H1 (cell line): ENCODE data around the gene INHBA. TPM values are rescaled to one million over a fixed set of nuclear protein-coding genes. Genes with fewer than 3 reads are reported as not detected.

Source experiments
- CTCF ChIA-PET: fragments of 300-600 bp; sonication (Branson Sonifier 250); formaldehyde crosslinking; loops from one replicate; lab custom pipeline; 2021; ENCODE audit not compliant: partially characterized antibody; lab: Charles Lee
- POLR2A ChIA-PET: fragments of 300-600 bp; sonication (Branson Sonifier 250); formaldehyde crosslinking; loops from one replicate; lab custom pipeline; 2021; ENCODE audit warnings: inconsistent platforms; ENCODE audit not compliant: partially characterized antibody; lab: Charles Lee
- DNase-seq, 2 experiments: peaks; one replicate each; pipeline versions ENCODE4 v3.0.0 to v3.0.0-alpha.2; 2010 to 2022; ENCODE audit warnings: low spot score in 2 of 2, low read depth in 1 of 2, mixed read lengths in 1 of 2
- FAIRE-seq: peaks from 2 replicates; lab custom pipeline; 2011; peaks lifted over from hg19 to GRCh38; lab: Jason Lieb, UNC
- H2AFZ ChIP-seq: 2 replicates; pipeline ENCODE4 v1.8.1; 2012; ENCODE audit warnings: low read length, inconsistent platforms
- H2AK5ac ChIP-seq: 2 replicates; pipeline ENCODE4 v1.6.1; 2013; ENCODE audit warnings: low read depth, low read length
- H2BK120ac ChIP-seq: replicated peaks from 2 replicates; pipeline ENCODE3; 2013; ENCODE audit warnings: low read depth, low read length, inconsistent platforms
- H2BK12ac ChIP-seq: 2 replicates; pipeline ENCODE4 v1.6.1; 2013; ENCODE audit warnings: low read depth, low read length
- H2BK15ac ChIP-seq: 2 replicates; pipeline ENCODE4 v1.6.1; 2013; ENCODE audit warnings: low read length
- H2BK20ac ChIP-seq: 2 replicates; pipeline ENCODE4 v1.6.1; 2013; ENCODE audit warnings: low read length
- H2BK5ac ChIP-seq: 2 replicates; pipeline ENCODE4 v1.6.1; 2013; ENCODE audit warnings: low read depth, low read length
- H3K14ac ChIP-seq: 2 replicates; pipeline ENCODE4 v1.6.1; 2013; ENCODE audit warnings: inconsistent platforms; ENCODE audit not compliant: insufficient read length
- H3K18ac ChIP-seq: 2 replicates; pipeline ENCODE4 v1.6.1; 2013; ENCODE audit warnings: low read length; ENCODE audit errors: extremely low read depth
- H3K23ac ChIP-seq: 2 replicates; pipeline ENCODE4 v1.6.1; 2013; ENCODE audit warnings: inconsistent platforms; ENCODE audit not compliant: insufficient read length
- H3K23me2 ChIP-seq: 2 replicates; pipeline ENCODE4 v1.6.1; 2013; ENCODE audit warnings: low read depth, low read length
- H3K27ac ChIP-seq: 2 replicates; pipeline ENCODE4 v1.6.1; 2011; ENCODE audit warnings: low read depth, low read length, inconsistent platforms
- H3K27me3 ChIP-seq, 4 experiments: replicated peaks in 1 of 4; 1 replicate in 1 of 4; 2 replicates in 3 of 4; pipeline versions ENCODE4 v1.6.1 to v1.8.1; 2011 to 2013; ENCODE audit warnings: low read length in 3 of 4, mild to moderate bottlenecking in 3 of 4, inconsistent platforms in 2 of 4, mixed read lengths in 2 of 4, moderate library complexity in 1 of 4; ENCODE audit not compliant: control insufficient read depth in 3 of 4, insufficient read depth in 3 of 4; ENCODE audit errors: extremely low read depth in 1 of 4
- H3K36me3 ChIP-seq, 4 experiments: 2 replicates each; pipeline versions ENCODE4 v1.6.1 to v1.8.1; 2011 to 2013; ENCODE audit warnings: mild to moderate bottlenecking in 4 of 4, low read length in 3 of 4, moderate library complexity in 2 of 4, control low read depth in 1 of 4, inconsistent platforms in 1 of 4; ENCODE audit not compliant: insufficient read depth in 4 of 4, control insufficient read depth in 2 of 4
- H3K4ac ChIP-seq: replicated peaks from 2 replicates; pipeline ENCODE3; 2013; ENCODE audit warnings: low read length, low read depth, mixed read lengths, inconsistent platforms; ENCODE audit not compliant: insufficient read length
- H3K4me1 ChIP-seq, 4 experiments: replicated peaks in 1 of 4; 1 replicate in 1 of 4; 2 replicates in 3 of 4; pipeline versions ENCODE4 v1.6.1 to v1.8.1; 2011 to 2013; ENCODE audit warnings: low read length in 3 of 4, inconsistent platforms in 2 of 4, mixed read lengths in 1 of 4; ENCODE audit not compliant: insufficient read depth in 4 of 4, control insufficient read depth in 3 of 4
- H3K4me2 ChIP-seq, 2 experiments: 2 replicates each; pipeline versions ENCODE4 v1.6.1 to v1.8.1; 2011 to 2013; ENCODE audit warnings: low read depth in 2 of 2, low read length in 2 of 2, control low read depth in 1 of 2, inconsistent platforms in 1 of 2, mild to moderate bottlenecking in 1 of 2; ENCODE audit not compliant: insufficient read depth in 1 of 2
- H3K4me3 ChIP-seq, 4 experiments: fragments of 200-600, 300-600 bp in 1 of 4; sonication (generic), shearing (Covaris generic), sonication (Bioruptor Twin) in 1 of 4; 2 replicates each; pipeline versions ENCODE4 v1.5.1 to v1.8.1; 2011 to 2016; ENCODE audit warnings: low read length in 4 of 4, low read depth in 3 of 4, control low read depth in 2 of 4, inconsistent platforms in 2 of 4, mild to moderate bottlenecking in 2 of 4, mixed read lengths in 1 of 4, moderate library complexity in 1 of 4; ENCODE audit not compliant: insufficient read depth in 2 of 4; ENCODE audit errors: extremely low read depth in 1 of 4
- H3K56ac ChIP-seq: replicated peaks from 2 replicates; pipeline ENCODE3; 2013; ENCODE audit warnings: low read depth, mild to moderate bottlenecking, mixed read lengths, low read length, inconsistent platforms; ENCODE audit not compliant: insufficient read length
- H3K79me1 ChIP-seq: 2 replicates; pipeline ENCODE4 v1.6.1; 2013; ENCODE audit warnings: low read depth, low read length, control low read depth
- H3K79me2 ChIP-seq, 2 experiments: 2 replicates each; pipeline versions ENCODE4 v1.6.1 to v1.8.1; 2012 to 2013; ENCODE audit warnings: low read length in 2 of 2, mild to moderate bottlenecking in 2 of 2, inconsistent platforms in 1 of 2; ENCODE audit not compliant: insufficient read depth in 2 of 2, control insufficient read depth in 1 of 2
- H3K9ac ChIP-seq, 4 experiments: replicated peaks in 1 of 4; 1 replicate in 1 of 4; 2 replicates in 3 of 4; pipeline versions ENCODE4 v1.6.1 to v1.8.1; 2011 to 2013; ENCODE audit warnings: low read depth in 3 of 4, low read length in 3 of 4, control low read depth in 2 of 4, mild to moderate bottlenecking in 2 of 4, moderate library complexity in 2 of 4, inconsistent platforms in 1 of 4; ENCODE audit errors: extremely low read depth in 1 of 4
- H3K9me3 ChIP-seq, 2 experiments: 2 replicates each; pipeline versions ENCODE4 v1.6.1 to v1.8.1; 2012 to 2013; ENCODE audit warnings: mild to moderate bottlenecking in 2 of 2, moderate library complexity in 2 of 2, control low read depth in 1 of 2, inconsistent platforms in 1 of 2, low read depth in 1 of 2, low read length in 1 of 2, mixed read lengths in 1 of 2; ENCODE audit not compliant: insufficient read depth in 2 of 2
- H4K20me1 ChIP-seq, 2 experiments: replicated peaks in 1 of 2; 2 replicates each; pipeline versions ENCODE3 to v1.8.1; 2011 to 2013; ENCODE audit warnings: inconsistent platforms in 2 of 2, low read length in 2 of 2, mild to moderate bottlenecking in 1 of 2; ENCODE audit not compliant: insufficient read depth in 2 of 2, control insufficient read depth in 1 of 2
- H4K5ac ChIP-seq: 2 replicates; pipeline ENCODE4 v1.6.1; 2013; ENCODE audit warnings: low read length, low read depth, mixed read lengths, inconsistent platforms; ENCODE audit not compliant: insufficient read length
- H4K8ac ChIP-seq: 2 replicates; pipeline ENCODE4 v1.8.0; 2013; ENCODE audit warnings: mild to moderate bottlenecking, moderate library complexity, low read length, inconsistent platforms; ENCODE audit not compliant: insufficient read depth; ENCODE audit errors: extremely low read depth
- H4K91ac ChIP-seq: replicated peaks from 2 replicates; pipeline ENCODE3; 2013; ENCODE audit warnings: low read length, mixed read lengths, inconsistent platforms; ENCODE audit not compliant: insufficient read length
- ATF3 ChIP-seq: IDR thresholded peaks from 2 replicates; pipeline ENCODE4 v1.6.1; 2011; ENCODE audit warnings: low read depth, mild to moderate bottlenecking, low read length; ENCODE audit not compliant: insufficient read depth
- BRCA1 ChIP-seq: IDR thresholded peaks from 2 replicates; pipeline ENCODE4 v1.6.1; 2012; ENCODE audit warnings: low read depth, low read length, improper control_type of control experiment
- CHD1 ChIP-seq: IDR thresholded peaks from 2 replicates; pipeline ENCODE4 v1.6.1; 2012; ENCODE audit warnings: low read depth, low read length, improper control_type of control experiment
- CREB1 ChIP-seq: IDR thresholded peaks from 2 replicates; pipeline ENCODE4 v1.6.1; 2012; ENCODE audit warnings: inconsistent platforms
- KDM1A ChIP-seq: fragments of 200-600, 300-600 bp; sonication (generic); IDR thresholded peaks from 2 replicates; pipeline ENCODE4 v1.7.1; 2016; ENCODE audit warnings: mild to moderate bottlenecking, low read length, borderline replicate concordance
- MAFK ChIP-seq: IDR thresholded peaks from 2 replicates; pipeline ENCODE4 v1.6.1; 2012; ENCODE audit warnings: low read depth, mild to moderate bottlenecking, improper control_type of control experiment, low read length
- RAD21 ChIP-seq, 2 experiments: IDR thresholded peaks in 1 of 2; conservative IDR thresholded peaks in 1 of 2; 2 replicates each; pipeline ENCODE4 v1.6.1; 2011; ENCODE audit warnings: low read depth in 2 of 2, low read length in 2 of 2, improper control_type of control experiment in 1 of 2, inconsistent platforms in 1 of 2, mild to moderate bottlenecking in 1 of 2, moderate library complexity in 1 of 2
- RNF2 ChIP-seq: fragments of 200-900, 300-1000 bp; sonication (generic); IDR thresholded peaks from 2 replicates; pipeline ENCODE4 v1.7.1; 2016; ENCODE audit warnings: borderline replicate concordance, low read depth, mild to moderate bottlenecking, antibody characterized with exemption, low read length; ENCODE audit not compliant: poor library complexity, severe bottlenecking; ENCODE audit errors: missing control alignments
- SP2 ChIP-seq: IDR thresholded peaks from 2 replicates; pipeline ENCODE4 v1.6.1; 2012; ENCODE audit warnings: mild to moderate bottlenecking, low read length, inconsistent platforms
- TAF7 ChIP-seq: optimal IDR thresholded peaks from 2 replicates; pipeline ENCODE3; 2011; ENCODE audit warnings: low read depth, mild to moderate bottlenecking, inconsistent platforms, low read length, moderate library complexity, borderline replicate concordance
- TBP ChIP-seq: IDR thresholded peaks from 2 replicates; pipeline ENCODE4 v1.6.1; 2011; ENCODE audit warnings: low read depth, low read length, improper control_type of control experiment
- WGBS, 2 experiments: shearing (Covaris generic) in 1 of 2; methylation state at CpG; one replicate each; pipeline versions ENCODE4 v1.1.6 to v1.1.7; 2013 to 2015; ENCODE audit warnings: low lambda C conversion rate in 2 of 2, mixed read lengths in 2 of 2, inconsistent platforms in 1 of 2, low coverage in 1 of 2, missing lambda C conversion rate in 1 of 2; ENCODE audit not compliant: insufficient replicate concordance in 2 of 2, insufficient coverage in 1 of 2, insufficient read length in 1 of 2; ENCODE audit errors: extremely low coverage in 1 of 2, missing lambda C conversion rate in 1 of 2; 5-methylcytosine and 5-hydroxymethylcytosine counted together
- polyA plus RNA-seq, 7 experiments: library from polyadenylated mRNA; depleted of rRNA in 3 of 7; stranded (reverse) in 5 of 7; unstranded in 2 of 7; fragments of >200 nt in 5 of 7; fragments of 200-250 nt in 2 of 7; gene quantifications; 1 replicate in 5 of 7; 2 replicates in 1 of 7; 4 replicates in 1 of 7; pipeline versions ENCODE4 v1.2.1 to v1.2.3, GENCODE V29; 2011 to 2013; ENCODE audit warnings: missing spikeins in 2 of 7, mixed read lengths in 2 of 7
- total RNA-seq: library from RNA; stranded (reverse); fragmentation: NEBNext Ultra II Directional; extraction: Animal tissue kit (Norgen Biotek cat#: 25700); gene quantifications from 2 replicates; pipeline ENCODE4 v1.2.1, GENCODE V29; 2021

INHBA gene
- total and polyA plus RNA-seq, 2 of the 8 experiments (the other 6 are each of a cell fraction or from before 2014, with no cell fraction given) = 1.1 to 2.7 TPM

GRCh38 chr7:41705109-41705901, 2.4 kb upstream of the INHBA start:
- Histone ChIP-seq H4K91ac (peak overlapping the region; percentile 47), H3K79me2 (no peaks in the 10 kb centered on the region), H3K14ac (no peak overlapping the region), H3K4ac (no peak overlapping the region), H3K56ac (no peak overlapping the region), H2BK20ac (no peak overlapping the region), H2BK12ac (no peak overlapping the region; the same call in none of the 2 replicates), H4K5ac (no peak overlapping the region), H3K79me1 (no peaks in the 10 kb centered on the region), H2BK120ac (no peak overlapping the region), H3K4me2 (peak overlapping the region; percentile 77 to 85), H2AFZ (peak overlapping the region; percentile 36; the same call in 1 of the 2 replicates), H4K20me1 (no peaks in the 10 kb centered on the region), H3K36me3 (no peaks in the 10 kb centered on the region), H3K23ac (no peak overlapping the region), H2AK5ac (no peak overlapping the region), H3K27me3 (peaks cover 4 to 18% (median 13%) of the 10 kb centered on the region in 4 experiments), H3K9me3 (no peaks in the 10 kb centered on the region), H3K27ac (no peak overlapping the region), H3K9ac (no peak overlapping the region), H3K18ac (peak overlapping the region; percentile 73; the same call in 1 of the 2 replicates), H3K4me3 (peak overlapping the region; percentile 23 to 63 (median 54); a peak in 7 of 8 replicates), H2BK5ac (no peak overlapping the region; the same call in 1 of the 2 replicates), H4K8ac (no peak overlapping the region; the same call in 1 of the 2 replicates), H2BK15ac (0 out of 2 replicates have a peak overlapping the region, but pooled peaks have one; percentile 54), H3K4me1 (peaks cover 9 to 28% (median 13%) of the 10 kb centered on the region in 4 experiments), H3K23me2 (peaks cover 4% of the 10 kb centered on the region)
- DNase-seq (peak; percentile 90 to 92), FAIRE-seq (no peak)
- WGBS, 2 experiments = 3% methylated on average over 36 of the region's 42 CpGs; no CpG with 5 or more reads in 1 of the 2 experiments
- ChIA-PET POLR2A (no interaction called here), CTCF (interaction anchor here (0.6 to 6.2 kb wide), 40 partner anchors 10 to 1004 kb away, joined by 3 to 44 read pairs (median 4); no protein-coding TSS in a partner anchor)
- TF ChIP-seq RAD21 (IDR thresholded peaks at IDR 0.05 in 1 of 2, conservative IDR thresholded peaks at IDR 0.05 in 1 of 2; ENCODE audit: low read depth in 2 of 2, low read length in 2 of 2) (peak; percentile 94 to 97), TAF7 (peak; percentile 76), CHD1 (no peak), BRCA1 (no peak), KDM1A (no peak), TBP (no peak; the same call in 1 of the 2 replicates), CREB1 (no peak), ATF3 (no peak), MAFK (no peak), RNF2 (no peak), SP2 (no peak)
